ENCODE data around the gene ARRB2.
"Not testable (repeated sequence)": the region's sequence is repeated elsewhere in the genome, so short reads cannot be mapped to it uniquely, and the experiment has no call there.

ARRB2 gene

GRCh38 chr17:4676791-4677190 is 33.6 kb upstream of the ARRB2 start:
- no CpG with 5 or more reads among the region's 7 CpGs for WGBS (ENCODE audit: extremely low coverage, insufficient coverage, insufficient read length)

GRCh38 chr17:4678448-4679026 is 31.9 kb upstream of the ARRB2 start:
- H3K4me3 ChIP-seq (ENCODE audit: low read depth, low read length): no peak overlapping the region
- H4K12ac ChIP-seq (ENCODE audit: low read depth, low read length): no peak overlapping the region
- peak overlapping the region; percentile 22 for H3K27ac ChIP-seq (ENCODE audit: low read depth, low read length)
- peak overlapping the region; percentile 20 for H4K91ac ChIP-seq (ENCODE audit: low read depth, low read length)
- H3K23ac ChIP-seq (ENCODE audit: low read length): no peak overlapping the region
- H3K14ac ChIP-seq (ENCODE audit: low read length): no peak overlapping the region
- H2AK5ac ChIP-seq (ENCODE audit: low read length): no peak overlapping the region
- no peak overlapping the region for H3K4ac ChIP-seq (ENCODE audit: low read depth, low read length)
- H3K27me3 ChIP-seq (ENCODE audit: insufficient read depth, low read length): no peaks in the 10 kb centered on the region
- H2AFZ ChIP-seq (ENCODE audit: insufficient read depth, low read length, poor library complexity): no peak overlapping the region
- DNase-seq: peak; percentile 18 to 20
- peaks cover 7 to 14% of the 10 kb centered on the region in 2 experiments for H3K4me1 ChIP-seq (ENCODE audit: control insufficient read depth in 1 of 2, insufficient read depth in 2 of 2, low read length in 2 of 2)
- WGBS (ENCODE audit: extremely low coverage, insufficient coverage, insufficient read length): no CpG with 5 or more reads among the region's 14 CpGs
- H3K9ac ChIP-seq (ENCODE audit: low read length): no peak overlapping the region
- H3K36me3 ChIP-seq (ENCODE audit: control insufficient read depth in 1 of 2, insufficient read depth in 2 of 2, low read length in 2 of 2): peaks cover 43 to 52% of the 10 kb centered on the region in 2 experiments
- no peak overlapping the region for H2BK120ac ChIP-seq (ENCODE audit: insufficient read depth, low read length, poor library complexity)
- H3K79me2 ChIP-seq (ENCODE audit: control insufficient read depth, insufficient read depth, low read length, poor library complexity): no peaks in the 10 kb centered on the region
- H3K18ac ChIP-seq (ENCODE audit: low read length): no peak overlapping the region
- H3K4me2 ChIP-seq (ENCODE audit: low read length): no peak overlapping the region
- H3K9me3 ChIP-seq (ENCODE audit: insufficient read depth, low read depth, low read length): no peaks in the 10 kb centered on the region
- no peak overlapping the region for H2BK12ac ChIP-seq (ENCODE audit: low read length)
- no peak overlapping the region for H4K8ac ChIP-seq (ENCODE audit: low read depth, low read length)
- H3K79me1 ChIP-seq (ENCODE audit: low read length): no peaks in the 10 kb centered on the region
- H2BK5ac ChIP-seq (ENCODE audit: low read depth, low read length, poor library complexity): no peak overlapping the region

More at GRCh38 chr17:4676791-4677190, 33.6 kb upstream of the ARRB2 start:
- H3K9ac ChIP-seq (ENCODE audit: low read length): no peak overlapping the region
- H3K14ac ChIP-seq (ENCODE audit: low read length): no peak overlapping the region
- H3K9me3 ChIP-seq (ENCODE audit: insufficient read depth, low read depth, low read length): no peaks in the 10 kb centered on the region
- H4K91ac ChIP-seq (ENCODE audit: low read depth, low read length): no peak overlapping the region
- no peak for DNase-seq
- H2AK5ac ChIP-seq (ENCODE audit: low read length): no peak overlapping the region
- H3K79me1 ChIP-seq (ENCODE audit: low read length): no peaks in the 10 kb centered on the region
- H2BK12ac ChIP-seq (ENCODE audit: low read length): no peak overlapping the region
- no peak overlapping the region for H3K27ac ChIP-seq (ENCODE audit: low read depth, low read length)
- no peaks in the 10 kb centered on the region for H3K79me2 ChIP-seq (ENCODE audit: control insufficient read depth, insufficient read depth, low read length, poor library complexity)
- no peak overlapping the region for H3K23ac ChIP-seq (ENCODE audit: low read length)
- H3K4me1 ChIP-seq (ENCODE audit: control insufficient read depth in 1 of 2, insufficient read depth in 2 of 2, low read length in 2 of 2): peaks cover 7 to 14% of the 10 kb centered on the region in 2 experiments
- H3K4ac ChIP-seq (ENCODE audit: low read depth, low read length): no peak overlapping the region
- H2AFZ ChIP-seq (ENCODE audit: insufficient read depth, low read length, poor library complexity): no peak overlapping the region
- H2BK5ac ChIP-seq (ENCODE audit: low read depth, low read length, poor library complexity): no peak overlapping the region
- H2BK120ac ChIP-seq (ENCODE audit: insufficient read depth, low read length, poor library complexity): no peak overlapping the region
- H4K8ac ChIP-seq (ENCODE audit: low read depth, low read length): no peak overlapping the region
- H3K4me2 ChIP-seq (ENCODE audit: low read length): no peak overlapping the region
- no peak overlapping the region for H3K4me3 ChIP-seq (ENCODE audit: low read depth, low read length)
- H4K12ac ChIP-seq (ENCODE audit: low read depth, low read length): no peak overlapping the region
- H3K36me3 ChIP-seq (ENCODE audit: control insufficient read depth in 1 of 2, insufficient read depth in 2 of 2, low read length in 2 of 2): peaks cover 49 to 57% of the 10 kb centered on the region in 2 experiments
- no peaks in the 10 kb centered on the region for H3K27me3 ChIP-seq (ENCODE audit: insufficient read depth, low read length)
- H3K18ac ChIP-seq (ENCODE audit: low read length): no peak overlapping the region

- no peak overlapping the region for H4K91ac ChIP-seq (ENCODE audit: low read depth, low read length)
- H2BK5ac ChIP-seq (ENCODE audit: low read depth, low read length, poor library complexity): no peak overlapping the region
- no CpG with 5 or more reads among the region's 7 CpGs for WGBS (ENCODE audit: extremely low coverage, insufficient coverage, insufficient read length)
- H3K9ac ChIP-seq (ENCODE audit: low read length): no peak overlapping the region
- H3K4me2 ChIP-seq (ENCODE audit: low read length): no peak overlapping the region
- H3K4ac ChIP-seq (ENCODE audit: low read depth, low read length): no peak overlapping the region
- H3K79me1 ChIP-seq (ENCODE audit: low read length): no peaks in the 10 kb centered on the region
- H3K23ac ChIP-seq (ENCODE audit: low read length): no peak overlapping the region
- H3K18ac ChIP-seq (ENCODE audit: low read length): no peak overlapping the region
- no peak overlapping the region for H2AFZ ChIP-seq (ENCODE audit: insufficient read depth, low read length, poor library complexity)
- peaks cover 7 to 14% of the 10 kb centered on the region in 2 experiments for H3K4me1 ChIP-seq (ENCODE audit: control insufficient read depth in 1 of 2, insufficient read depth in 2 of 2, low read length in 2 of 2)
- peak; percentile 42 to 46 for DNase-seq
- H2BK12ac ChIP-seq (ENCODE audit: low read length): no peak overlapping the region
- no peak overlapping the region for H3K4me3 ChIP-seq (ENCODE audit: low read depth, low read length)
- no peaks in the 10 kb centered on the region for H3K9me3 ChIP-seq (ENCODE audit: insufficient read depth, low read depth, low read length)
- H3K79me2 ChIP-seq (ENCODE audit: control insufficient read depth, insufficient read depth, low read length, poor library complexity): no peaks in the 10 kb centered on the region
- peaks cover 33 to 42% of the 10 kb centered on the region in 2 experiments for H3K36me3 ChIP-seq (ENCODE audit: control insufficient read depth in 1 of 2, insufficient read depth in 2 of 2, low read length in 2 of 2)
- H4K12ac ChIP-seq (ENCODE audit: low read depth, low read length): no peak overlapping the region
- no peak overlapping the region for H2AK5ac ChIP-seq (ENCODE audit: low read length)
- no peak overlapping the region for H4K8ac ChIP-seq (ENCODE audit: low read depth, low read length)
- peak overlapping the region; percentile 1 for H3K27ac ChIP-seq (ENCODE audit: low read depth, low read length)
- H3K27me3 ChIP-seq (ENCODE audit: insufficient read depth, low read length): no peaks in the 10 kb centered on the region
- H3K14ac ChIP-seq (ENCODE audit: low read length): no peak overlapping the region
- no peak overlapping the region for H2BK120ac ChIP-seq (ENCODE audit: insufficient read depth, low read length, poor library complexity)
Observed at GRCh38 chr17:4679658-4680057, 30.8 kb upstream of the ARRB2 start.

- H2BK12ac ChIP-seq (ENCODE audit: low read length); H3K18ac ChIP-seq (ENCODE audit: low read length); H3K27ac ChIP-seq (ENCODE audit: low read depth, low read length); H3K4ac ChIP-seq (ENCODE audit: low read depth, low read length); H3K14ac ChIP-seq (ENCODE audit: low read length); H2BK120ac ChIP-seq (ENCODE audit: insufficient read depth, low read length, poor library complexity); DNase-seq; H3K9ac ChIP-seq (ENCODE audit: low read length); H3K4me2 ChIP-seq (ENCODE audit: low read length); H3K4me3 ChIP-seq (ENCODE audit: low read depth, low read length); H2AFZ ChIP-seq (ENCODE audit: insufficient read depth, low read length, poor library complexity); H3K23ac ChIP-seq (ENCODE audit: low read length); H3K27me3 ChIP-seq (ENCODE audit: insufficient read depth, low read length); H3K79me2 ChIP-seq (ENCODE audit: control insufficient read depth, insufficient read depth, low read length, poor library complexity); H4K91ac ChIP-seq (ENCODE audit: low read depth, low read length); H2AK5ac ChIP-seq (ENCODE audit: low read length); H3K79me1 ChIP-seq (ENCODE audit: low read length); H4K12ac ChIP-seq (ENCODE audit: low read depth, low read length); H2BK5ac ChIP-seq (ENCODE audit: low read depth, low read length, poor library complexity); H3K9me3 ChIP-seq (ENCODE audit: insufficient read depth, low read depth, low read length); H4K8ac ChIP-seq (ENCODE audit: low read depth, low read length): not testable (repeated sequence)
- no CpG with 5 or more reads among the region's 5 CpGs for WGBS (ENCODE audit: extremely low coverage, insufficient coverage, insufficient read length)
- H3K36me3 ChIP-seq (ENCODE audit: control insufficient read depth in 1 of 2, insufficient read depth in 2 of 2, low read length in 2 of 2): peaks cover 16 to 23% of the 10 kb centered on the region in 2 experiments
- H3K4me1 ChIP-seq (ENCODE audit: control insufficient read depth in 1 of 2, insufficient read depth in 2 of 2, low read length in 2 of 2): peaks cover 3 to 11% of the 10 kb centered on the region in 2 experiments
Observed at GRCh38 chr17:4683739-4684138, 26.7 kb upstream of the ARRB2 start.
